ENCODE results near the gene NTM.

The NTM gene

DNA sequence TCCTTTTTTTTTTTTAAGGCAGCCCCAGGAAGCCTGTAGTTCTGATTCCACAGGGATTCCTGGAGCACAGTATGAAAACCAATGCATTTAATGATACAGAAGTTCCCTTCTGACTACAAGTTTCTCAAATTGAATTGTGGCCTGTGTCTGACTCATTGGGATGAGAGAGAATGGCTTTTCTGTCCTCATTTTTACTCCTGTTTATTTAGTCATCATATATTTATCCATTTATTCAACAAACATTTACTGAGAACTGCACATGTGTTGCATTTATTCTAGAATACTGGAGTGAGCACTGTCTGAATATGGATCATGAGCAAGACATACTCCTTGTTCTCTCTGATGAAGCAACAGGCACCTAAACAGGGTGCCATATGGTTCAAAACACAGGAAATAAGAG, 231.2 kb downstream of the NTM start:
- DNase-seq (ENCODE audit: low spot score): no peak

GRCh38 chr11:131602431-131602830, 232.0 kb downstream of the NTM start:
- DNase-seq (ENCODE audit: low spot score): no peak

DNA sequence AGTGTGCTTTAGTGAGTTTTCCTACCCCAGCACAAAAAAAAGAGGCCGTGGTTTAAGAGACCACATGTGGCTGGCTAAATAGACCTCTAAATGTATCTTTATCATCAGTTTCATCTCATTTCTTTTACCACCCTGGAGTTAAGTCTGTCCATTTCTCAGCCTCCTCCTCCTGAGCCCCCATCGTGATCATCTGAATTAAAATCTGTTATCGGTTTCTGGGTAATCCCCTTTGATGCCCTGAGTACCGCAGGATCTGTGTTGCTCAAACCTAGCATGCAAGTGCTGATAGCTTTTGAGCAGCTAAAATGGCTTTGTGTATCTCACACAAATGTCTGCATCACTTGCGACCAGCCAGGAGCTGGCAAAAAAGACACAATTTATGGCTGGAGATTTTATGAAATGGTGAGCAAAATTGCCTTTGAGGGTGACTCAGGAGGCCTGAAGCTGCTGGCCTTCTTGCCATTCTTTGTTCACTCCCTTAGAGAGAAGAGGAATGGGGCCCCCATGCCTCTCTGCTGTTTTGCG, 236.5 kb downstream of the NTM start:
- DNase-seq (ENCODE audit: low spot score): no peak

DNA sequence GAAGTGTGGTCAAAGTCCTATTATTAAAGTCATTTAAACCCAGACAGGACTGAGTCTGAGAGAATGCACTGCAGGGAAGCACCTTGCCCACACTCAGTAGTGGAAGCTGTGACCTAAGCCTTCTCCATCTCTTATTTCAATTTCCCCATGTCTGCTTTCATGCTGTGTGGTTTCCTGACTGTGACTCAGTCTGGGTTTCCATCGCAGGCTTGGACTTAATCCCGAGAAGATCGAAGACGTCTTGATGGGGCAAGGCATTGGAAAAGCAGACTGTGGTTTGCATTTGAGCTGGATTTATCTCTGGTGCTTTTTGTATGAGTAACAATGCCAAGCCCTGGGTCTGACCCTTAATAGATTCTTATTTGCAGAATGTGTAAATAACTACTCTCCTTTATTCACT, 238.9 kb downstream of the NTM start:
- no peak for DNase-seq (ENCODE audit: low spot score)

DNA sequence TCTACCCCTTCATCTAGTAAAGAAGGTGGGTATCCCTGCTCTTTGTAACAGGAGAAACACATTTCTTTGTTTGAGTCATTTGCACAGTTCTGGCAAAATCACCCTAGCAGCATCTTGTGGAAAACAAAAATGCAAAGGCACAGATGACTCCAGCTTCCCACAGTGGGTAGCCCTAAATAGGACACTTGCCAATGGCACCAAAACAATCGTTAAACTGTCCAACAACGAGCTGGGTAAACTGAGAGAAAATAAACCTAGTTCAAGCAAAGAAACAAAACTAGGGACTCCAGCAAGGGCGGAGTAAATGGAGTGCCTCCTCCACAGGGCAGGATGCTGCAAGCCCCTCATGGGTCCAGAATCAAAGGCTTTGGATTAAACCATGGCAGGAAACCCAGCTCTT, 239.5 kb downstream of the NTM start:
- DNase-seq (ENCODE audit: low spot score): no peak

GRCh38 chr11:131611322-131611721, 240.9 kb downstream of the NTM start:
- DNase-seq (ENCODE audit: low spot score): no peak

DNA sequence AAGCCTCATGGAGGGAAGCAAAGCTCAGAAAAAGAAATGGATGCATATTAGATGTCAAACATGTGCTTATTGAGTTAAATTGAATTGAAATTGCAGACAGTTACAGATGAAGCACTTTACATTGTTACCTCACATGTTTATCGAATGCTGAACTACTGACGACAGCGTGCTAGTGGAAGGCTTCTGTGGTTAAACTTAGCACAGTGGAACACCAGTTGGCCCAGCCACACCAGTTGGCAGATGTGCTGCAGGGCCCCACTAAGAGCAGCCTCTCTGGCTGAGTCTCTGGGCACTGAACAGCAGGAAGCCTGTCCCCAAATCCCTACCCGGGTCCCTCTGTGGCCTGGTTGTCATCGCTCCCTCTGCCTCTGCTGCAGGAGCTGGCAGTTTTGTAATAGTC, 242.1 kb downstream of the NTM start:
- DNase-seq (ENCODE audit: low spot score): no peak

GRCh38 chr11:131614631-131615030, 244.2 kb downstream of the NTM start:
- DNase-seq (ENCODE audit: low spot score): no peak

- DNase-seq (ENCODE audit: low spot score): no peak
These were observed 245.2 kb downstream of the NTM start for GRCh38 chr11:131615611-131616010.

DNA sequence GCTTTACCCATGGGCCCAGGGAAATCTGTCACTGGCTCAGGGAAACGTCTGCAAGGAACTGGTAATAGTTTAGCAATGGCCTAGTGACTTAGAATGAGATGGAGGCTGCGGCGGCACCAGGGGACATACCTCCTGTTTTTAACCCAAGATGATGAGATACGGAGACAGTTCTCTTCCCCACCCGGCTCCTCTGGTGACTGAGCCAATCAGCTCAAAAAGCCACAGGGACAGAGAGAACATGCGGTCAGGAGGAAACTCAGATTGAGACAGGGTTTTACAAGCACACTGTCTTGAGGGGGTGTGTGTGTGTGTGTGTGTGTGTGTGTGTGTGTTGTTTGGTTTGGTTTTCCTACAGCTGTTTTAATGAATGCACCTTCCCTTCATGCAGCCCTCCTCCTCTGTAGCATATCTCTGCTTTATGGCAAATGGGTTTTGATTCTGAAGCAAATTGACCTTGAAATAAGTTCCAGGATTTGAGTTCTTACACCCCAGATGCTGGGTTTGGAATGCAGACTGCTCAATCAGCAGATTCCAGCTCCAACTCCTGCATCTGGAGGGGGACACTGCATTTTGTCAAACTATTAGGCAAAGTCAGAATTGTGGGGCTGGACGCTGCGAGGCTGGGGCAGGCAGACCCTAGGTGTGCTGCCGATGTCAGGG, 246.2 kb downstream of the NTM start:
- no peak for DNase-seq (ENCODE audit: low spot score)

- no peak for DNase-seq (ENCODE audit: low spot score)
These were observed 247.8 kb downstream of the NTM start for GRCh38 chr11:131618201-131618600.

DNA sequence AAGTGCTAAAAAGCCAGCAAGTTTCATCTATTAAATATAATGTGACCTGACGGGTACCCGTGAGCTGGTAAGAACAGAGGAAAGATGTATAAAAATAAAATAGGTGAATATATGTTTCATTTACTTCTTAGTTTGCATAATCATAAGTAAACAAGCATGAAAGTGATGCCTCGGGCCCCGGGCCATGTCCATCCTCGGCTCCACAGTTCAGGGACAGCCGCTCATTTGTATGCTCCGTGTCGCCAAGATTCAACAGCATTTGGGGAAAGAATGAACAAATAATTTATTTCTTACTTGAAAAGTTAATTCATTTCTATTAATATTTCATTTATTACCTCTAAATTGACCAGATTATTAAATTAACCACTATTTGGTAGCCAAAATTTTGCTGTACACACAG, 251.8 kb downstream of the NTM start:
- DNase-seq (ENCODE audit: low spot score): no peak

GRCh38 chr11:131624531-131624930, 254.1 kb downstream of the NTM start:
- no peak for DNase-seq (ENCODE audit: low spot score)

DNA sequence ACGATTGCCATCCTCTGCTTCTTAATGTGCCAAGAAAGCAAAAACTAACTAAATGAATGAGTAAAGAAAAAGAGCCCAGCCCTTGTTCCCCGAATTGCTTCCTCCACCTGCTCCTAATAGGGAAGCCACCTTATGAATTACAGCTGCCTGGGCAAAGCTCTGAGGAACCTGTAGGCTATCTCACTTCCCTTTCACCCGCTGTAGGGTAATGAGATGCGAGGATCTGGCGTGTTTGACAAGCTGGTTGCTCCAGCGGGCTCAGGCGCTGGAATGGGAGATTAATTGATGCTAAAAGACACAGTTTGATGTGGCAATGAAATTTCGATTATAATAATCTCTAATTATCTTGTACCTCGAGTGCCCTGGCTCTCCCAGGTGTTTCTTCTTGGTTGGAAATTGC, 256.4 kb downstream of the NTM start:
- no peak for DNase-seq (ENCODE audit: low spot score)

GRCh38 chr11:131628739-131629138, 258.3 kb downstream of the NTM start:
- no peak for DNase-seq (ENCODE audit: low spot score)

DNA sequence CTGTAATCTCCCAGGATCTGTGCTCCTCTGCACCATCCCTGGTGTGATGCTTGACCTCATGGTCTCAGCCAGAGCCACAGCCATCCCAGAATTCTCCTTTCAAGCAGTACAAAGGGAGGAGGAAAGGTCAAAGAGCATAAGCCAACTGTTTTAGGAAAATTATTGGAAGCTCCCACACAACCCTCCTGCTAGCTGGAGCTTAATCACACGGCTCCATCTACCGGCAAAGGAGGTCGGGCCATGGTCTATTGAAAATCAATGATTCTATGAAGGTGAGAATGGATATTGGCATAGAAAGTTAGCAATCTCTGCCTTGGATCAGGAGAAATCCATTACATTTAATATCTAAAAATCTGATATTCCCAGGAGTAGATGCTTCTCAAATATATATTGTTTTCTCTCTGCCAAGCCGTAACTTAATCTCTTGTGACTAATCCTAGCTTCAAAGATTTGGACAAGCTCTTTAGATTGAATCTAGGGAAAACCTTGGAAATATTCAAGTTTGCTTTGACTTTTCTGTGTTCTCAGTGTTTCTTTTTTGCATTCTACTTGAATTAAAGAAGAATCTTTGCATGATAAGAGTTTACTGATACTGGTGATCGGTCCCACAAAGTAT, 259.6 kb downstream of the NTM start:
- no peak for DNase-seq (ENCODE audit: low spot score)

DNA sequence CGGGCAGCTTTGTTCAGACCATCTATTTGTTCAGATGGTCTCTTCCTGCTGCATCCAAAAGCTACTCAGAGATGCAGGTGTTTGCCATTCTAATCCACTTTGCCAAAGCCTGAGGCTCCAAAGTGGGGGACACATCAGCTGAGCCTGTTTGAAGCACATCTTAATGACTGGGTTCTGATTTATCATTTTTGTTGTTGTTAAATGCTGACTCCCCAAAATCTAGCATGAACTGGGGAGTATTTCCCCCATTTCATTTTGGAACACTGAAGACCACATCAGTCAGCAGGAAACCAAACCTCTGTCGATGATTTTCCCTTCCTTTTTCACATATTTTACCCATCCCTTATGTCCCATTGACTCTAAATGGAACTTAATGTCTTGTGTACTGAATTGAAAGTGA, 262.6 kb downstream of the NTM start:
- no peak for DNase-seq (ENCODE audit: low spot score)

DNA sequence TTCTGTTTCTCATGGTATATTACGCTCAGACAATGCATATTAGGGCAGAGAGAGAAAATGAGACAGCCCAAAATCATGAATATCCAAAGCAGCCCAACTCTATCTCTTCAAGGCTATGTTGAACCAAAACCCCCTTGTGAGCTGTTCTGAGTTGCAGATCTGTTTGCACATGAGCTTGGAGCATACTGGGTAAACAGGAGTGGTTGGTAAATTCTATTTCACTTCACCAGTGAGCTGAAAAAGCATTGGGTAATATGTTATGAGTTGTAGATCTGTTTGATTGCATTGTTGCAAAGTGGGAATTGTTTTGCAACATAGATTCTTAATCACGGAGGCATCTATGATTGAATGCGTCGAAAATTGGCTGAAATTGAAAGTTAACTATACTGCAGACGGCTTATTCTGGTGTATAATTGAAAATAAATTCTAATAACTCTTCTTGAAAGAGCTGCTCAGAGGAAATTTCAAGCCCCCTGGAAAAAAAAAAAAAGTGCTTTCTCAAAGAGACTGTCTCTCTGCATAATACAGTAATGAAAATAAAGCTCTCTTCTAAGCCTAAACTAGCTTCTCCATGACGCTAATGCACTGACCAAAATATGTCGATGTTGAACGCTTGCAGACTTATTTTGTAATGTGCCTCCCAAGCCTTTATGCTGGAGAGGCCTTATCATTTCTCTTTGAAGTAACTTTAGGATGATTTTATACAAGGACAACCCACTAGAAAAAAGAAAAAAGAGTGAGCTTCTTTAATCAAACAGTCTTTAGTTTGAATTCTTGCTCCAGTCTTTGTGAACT, 263.7 kb downstream of the NTM start:
- no peak for DNase-seq (ENCODE audit: low spot score)

- no peak for DNase-seq (ENCODE audit: low spot score)
These were observed 267.2 kb downstream of the NTM start for GRCh38 chr11:131637469-131638175.

GRCh38 chr11:131638889-131639288, 268.5 kb downstream of the NTM start:
- no peak for DNase-seq (ENCODE audit: low spot score)

DNA sequence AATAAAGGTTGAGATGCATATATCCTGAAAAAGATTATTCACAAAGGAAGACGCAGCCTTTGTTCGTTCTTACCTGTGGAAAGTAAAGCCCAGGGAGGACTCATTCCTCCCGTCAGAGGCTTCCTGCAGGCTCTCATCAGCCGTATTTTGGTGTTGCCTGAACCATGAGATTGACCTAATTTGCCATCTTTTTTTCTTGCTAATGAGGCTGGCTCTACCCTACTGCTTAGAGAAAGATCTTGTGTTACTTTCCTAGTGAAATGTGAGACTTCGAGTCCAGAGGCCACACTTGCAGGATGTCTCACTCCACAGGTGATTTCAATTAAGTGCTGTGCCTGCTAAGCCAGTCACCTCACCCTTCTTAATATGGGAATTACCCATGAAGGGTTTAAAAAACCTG, 269.9 kb downstream of the NTM start:
- no peak for DNase-seq (ENCODE audit: low spot score)

DNA sequence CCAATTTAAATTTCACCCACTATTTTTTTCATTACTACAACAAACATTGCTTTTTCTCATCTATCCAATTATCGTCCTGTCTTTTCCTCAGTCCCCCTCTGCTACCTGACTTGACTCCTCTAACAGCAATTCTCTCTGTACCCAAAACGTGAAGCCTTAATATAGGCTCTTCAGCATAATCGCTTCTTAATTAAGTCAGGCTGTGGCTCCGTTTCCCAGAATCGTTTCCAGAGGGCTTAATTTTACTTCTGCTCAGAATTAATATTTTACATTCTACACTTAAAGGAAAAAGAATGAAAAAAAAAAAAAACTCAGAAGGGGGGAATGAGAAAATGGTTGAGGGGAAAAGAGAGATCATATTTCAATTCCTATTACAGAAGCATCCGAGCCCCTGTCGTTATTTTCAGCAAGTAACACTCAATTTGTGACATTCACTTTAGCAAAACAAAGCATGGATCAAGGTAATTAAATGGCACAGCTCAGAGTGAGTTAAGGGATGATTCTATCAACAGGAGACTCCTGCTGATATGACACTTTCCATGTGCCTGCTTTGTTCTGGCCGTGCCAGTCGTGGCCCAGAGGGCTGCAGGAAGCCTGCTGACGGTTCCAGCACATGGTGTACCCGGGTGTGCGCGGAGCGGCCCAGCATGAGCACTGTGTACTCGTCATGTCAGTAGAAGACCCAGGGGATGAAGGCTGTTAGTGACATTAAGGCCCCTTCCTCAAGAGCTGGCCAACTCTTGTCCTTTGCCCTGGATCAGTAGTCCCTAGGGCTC, 272.5 kb downstream of the NTM start:
- no peak for DNase-seq (ENCODE audit: low spot score)

Measured in CD4-positive, alpha-beta T cell treated with Interleukin-6 at 100 ng/mL for 8 hours (primary cell).